ENCODE results near the gene EHD4.

EHD4 gene

GRCh38 chr15:41971895-41972252, 483 bp downstream of the EHD4 start:
- H3K4me3 ChIP-seq (ENCODE audit: low read depth, low read length): peak overlapping the region; percentile 100
- TF ChIP-seq CTCF (IDR thresholded peaks at IDR 0.05; ENCODE audit: low read depth, low read length, missing control alignments): no peak
- no peak for DNase-seq (ENCODE audit: low read depth)

- no peak for TF ChIP-seq CTCF (IDR thresholded peaks at IDR 0.05; ENCODE audit: low read depth, low read length, missing control alignments)
- peak; percentile 83 for DNase-seq (ENCODE audit: low read depth)
- peak overlapping the region; percentile 100 for H3K4me3 ChIP-seq (ENCODE audit: low read depth, low read length)
These were observed 1.1 kb downstream of the EHD4 start for GRCh38 chr15:41971089-41971894.

- DNase-seq (ENCODE audit: low read depth): no peak
- no peak for TF ChIP-seq CTCF (IDR thresholded peaks at IDR 0.05; ENCODE audit: low read depth, low read length, missing control alignments)
- peak overlapping the region; percentile 100 for H3K4me3 ChIP-seq (ENCODE audit: low read depth, low read length)
These were observed 1.9 kb downstream of the EHD4 start for GRCh38 chr15:41970456-41970855.

- TF ChIP-seq CTCF (IDR thresholded peaks at IDR 0.05; ENCODE audit: low read depth, low read length, missing control alignments): no peak
- DNase-seq (ENCODE audit: low read depth): peak; percentile 74
- peak overlapping the region; percentile 100 for H3K4me3 ChIP-seq (ENCODE audit: low read depth, low read length)
These were observed 2.4 kb downstream of the EHD4 start for GRCh38 chr15:41969851-41970431.

GRCh38 chr15:41968701-41969100, 3.7 kb downstream of the EHD4 start:
- no peak for TF ChIP-seq CTCF (IDR thresholded peaks at IDR 0.05; ENCODE audit: low read depth, low read length, missing control alignments)
- DNase-seq (ENCODE audit: low read depth): no peak
- H3K4me3 ChIP-seq (ENCODE audit: low read depth, low read length): no peak overlapping the region; the same call in 1 of the 2 replicates

- DNase-seq (ENCODE audit: low read depth): peak; percentile 53
- TF ChIP-seq CTCF (IDR thresholded peaks at IDR 0.05; ENCODE audit: low read depth, low read length, missing control alignments): no peak
These were observed 4.7 kb downstream of the EHD4 start for GRCh38 chr15:41967506-41968206.

More at GRCh38 chr15:41967506-41968206, 4.7 kb downstream of the EHD4 start:
- H3K4me3 ChIP-seq (ENCODE audit: low read depth, low read length): peak overlapping the region; percentile 4
